Prostate gland (tissue), 2 donors: ENCODE results near the gene TMCC1. TPM values are rescaled to one million over a fixed set of nuclear protein-coding genes. Genes with fewer than 3 reads are reported as not detected.

Source experiments
- DNase-seq: peaks from one replicate; pipeline ENCODE4 v3.0.0-alpha.2; 2019; ENCODE audit warnings: low spot score
- H3K27ac ChIP-seq, 2 donors: fragments of 200-600 bp; sonication (generic); 2 replicates each; pipeline ENCODE4 v1.5.1; 2017 to 2019
- H3K27me3 ChIP-seq: fragments of 200-600 bp; sonication (generic); replicated peaks from 2 replicates; pipeline ENCODE4 v1.5.1; 2019; ENCODE audit not compliant: insufficient read depth
- H3K36me3 ChIP-seq, 2 donors: fragments of 200-600 bp; sonication (generic); 1 replicate in 1 of 2; 2 replicates in 1 of 2; pipeline versions ENCODE4 v1.5.1 to v1.8.1; 2017 to 2019
- H3K4me1 ChIP-seq: fragments of 200-600 bp; sonication (generic); replicated peaks from 2 replicates; pipeline ENCODE4 v1.5.1; 2019
- H3K4me3 ChIP-seq, 2 donors: fragments of 200-600 bp; sonication (generic); 2 replicates each; pipeline ENCODE4 v1.5.1; 2017 to 2019
- H3K9me3 ChIP-seq: fragments of 200-600 bp; sonication (generic); 2 replicates; pipeline ENCODE4 v1.5.1; 2017
- POLR2A ChIP-seq: fragments of 450-650 bp; IDR thresholded peaks from one replicate; pipeline ENCODE4 v1.6.1; 2016; ENCODE audit warnings: antibody characterized with exemption, mild to moderate bottlenecking
- POLR2AphosphoS5 ChIP-seq: sonication (generic); formaldehyde crosslinking; IDR thresholded peaks from one replicate; pipeline ENCODE4 v1.6.1; 2017; ENCODE audit warnings: antibody characterized with exemption
- WGBS: methylation state at CpG from one replicate; pipeline ENCODE4 v1.1.5; 2018; 5-methylcytosine and 5-hydroxymethylcytosine counted together
- intact Hi-C: fragments of 100-400 bp; cut with DNase I; formaldehyde crosslinking; loops from one replicate; pipeline ENCODE4 v1.14.2; 2022
- total RNA-seq, 2 donors: library from RNA; depleted of rRNA; stranded (reverse); fragments of >200 nt; gene quantifications; one replicate each; pipeline ENCODE4 v1.1.0, GENCODE V29; 2016
- TF ChIP-seq, protein P1 (sequence below), 4 experiments: fragments of 200-600 bp in 2 of 4; fragments of 450-650 bp in 2 of 4; sonication (generic) in 2 of 4; IDR thresholded peaks; 1 replicate in 3 of 4; 2 replicates in 1 of 4; pipeline ENCODE4 v1.5.1; 2016 to 2019; ENCODE audit warnings: antibody characterized with exemption in 4 of 4, mild to moderate bottlenecking in 2 of 4, moderate library complexity in 2 of 4

Gene TMCC1
- total RNA-seq, 2 donors from 2014 or later: 27.6 to 43.9 TPM

DNA sequence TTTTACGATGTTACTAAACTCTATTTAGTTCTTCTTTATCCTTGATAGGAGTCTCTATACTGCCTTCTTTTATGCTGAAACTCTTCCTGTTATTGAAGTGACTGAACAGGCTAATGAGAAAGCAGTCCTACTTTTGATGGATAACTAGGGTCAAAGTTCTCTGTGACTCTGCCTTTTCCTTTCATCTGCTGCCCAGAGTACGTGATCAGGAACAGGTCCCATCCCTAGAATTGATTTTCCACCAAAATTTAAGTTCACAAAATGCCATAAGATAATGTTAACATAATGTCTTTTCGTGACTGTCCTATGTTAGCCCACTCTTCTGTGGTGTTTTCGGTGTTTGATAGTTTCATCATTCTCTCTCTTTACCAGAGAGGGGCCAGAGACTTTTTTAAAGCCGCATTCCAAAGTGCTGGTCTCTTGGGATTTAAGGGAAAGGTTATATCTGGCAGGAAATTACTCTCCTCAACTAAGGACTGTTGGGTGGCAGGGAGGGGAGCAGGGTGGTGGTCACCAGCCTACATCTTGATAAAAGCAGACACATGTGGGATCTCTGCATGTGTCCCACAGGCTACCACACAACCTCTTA is 236.8 kb downstream of the TMCC1 start:
- Histone ChIP-seq H3K27ac (no peak overlapping the region), H3K36me3 (no peaks in the 10 kb centered on the region), H3K27me3 (no peaks in the 10 kb centered on the region), H3K4me3 (no peak overlapping the region), H3K4me1 (no peaks in the 10 kb centered on the region), H3K9me3 (no peaks in the 10 kb centered on the region)
- WGBS: 90% methylated on average over 5 of the region's 5 CpGs
- DNase-seq: no peak
- no peak for TF ChIP-seq POLR2AphosphoS5
- TF ChIP-seq, protein P1, sequence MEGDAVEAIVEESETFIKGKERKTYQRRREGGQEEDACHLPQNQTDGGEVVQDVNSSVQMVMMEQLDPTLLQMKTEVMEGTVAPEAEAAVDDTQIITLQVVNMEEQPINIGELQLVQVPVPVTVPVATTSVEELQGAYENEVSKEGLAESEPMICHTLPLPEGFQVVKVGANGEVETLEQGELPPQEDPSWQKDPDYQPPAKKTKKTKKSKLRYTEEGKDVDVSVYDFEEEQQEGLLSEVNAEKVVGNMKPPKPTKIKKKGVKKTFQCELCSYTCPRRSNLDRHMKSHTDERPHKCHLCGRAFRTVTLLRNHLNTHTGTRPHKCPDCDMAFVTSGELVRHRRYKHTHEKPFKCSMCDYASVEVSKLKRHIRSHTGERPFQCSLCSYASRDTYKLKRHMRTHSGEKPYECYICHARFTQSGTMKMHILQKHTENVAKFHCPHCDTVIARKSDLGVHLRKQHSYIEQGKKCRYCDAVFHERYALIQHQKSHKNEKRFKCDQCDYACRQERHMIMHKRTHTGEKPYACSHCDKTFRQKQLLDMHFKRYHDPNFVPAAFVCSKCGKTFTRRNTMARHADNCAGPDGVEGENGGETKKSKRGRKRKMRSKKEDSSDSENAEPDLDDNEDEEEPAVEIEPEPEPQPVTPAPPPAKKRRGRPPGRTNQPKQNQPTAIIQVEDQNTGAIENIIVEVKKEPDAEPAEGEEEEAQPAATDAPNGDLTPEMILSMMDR (IDR thresholded peaks at IDR 0.05): no peak
- intact Hi-C loops: loop anchor here (1.0 kb wide), 1 partner anchor 34 kb away; no protein-coding TSS in a partner anchor

DNA sequence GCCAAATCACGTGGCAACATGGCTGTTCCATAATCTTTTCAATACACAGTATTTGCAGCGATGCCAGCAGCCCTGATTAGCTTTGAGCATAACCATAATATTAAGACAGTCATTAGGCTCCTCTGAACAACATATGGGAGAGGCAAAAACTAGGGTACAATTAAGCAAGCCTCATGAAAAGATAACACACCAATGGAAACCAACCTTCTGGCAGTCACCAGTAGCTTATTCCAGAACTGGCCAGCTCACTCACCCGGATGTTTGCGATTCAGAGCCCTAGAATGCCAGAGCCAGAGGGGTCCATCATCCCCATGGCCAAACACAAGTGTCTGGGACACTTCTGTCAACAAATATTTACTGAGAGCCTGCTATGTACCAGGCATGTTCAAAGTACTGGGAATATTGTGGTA is 238.2 kb downstream of the TMCC1 start:
- Histone ChIP-seq H3K4me1 (no peaks in the 10 kb centered on the region), H3K27me3 (no peaks in the 10 kb centered on the region), H3K27ac (no peak overlapping the region), H3K4me3 (no peak overlapping the region), H3K9me3 (no peaks in the 10 kb centered on the region), H3K36me3 (no peaks in the 10 kb centered on the region)
- no peak for TF ChIP-seq POLR2AphosphoS5
- TF ChIP-seq POLR2A: no peak
- TF ChIP-seq, protein P1 (IDR thresholded peaks at IDR 0.05): no peak
- intact Hi-C loops: no loop called here
- WGBS: 95% methylated on average over 4 of the region's 4 CpGs
- DNase-seq: no peak

DNA sequence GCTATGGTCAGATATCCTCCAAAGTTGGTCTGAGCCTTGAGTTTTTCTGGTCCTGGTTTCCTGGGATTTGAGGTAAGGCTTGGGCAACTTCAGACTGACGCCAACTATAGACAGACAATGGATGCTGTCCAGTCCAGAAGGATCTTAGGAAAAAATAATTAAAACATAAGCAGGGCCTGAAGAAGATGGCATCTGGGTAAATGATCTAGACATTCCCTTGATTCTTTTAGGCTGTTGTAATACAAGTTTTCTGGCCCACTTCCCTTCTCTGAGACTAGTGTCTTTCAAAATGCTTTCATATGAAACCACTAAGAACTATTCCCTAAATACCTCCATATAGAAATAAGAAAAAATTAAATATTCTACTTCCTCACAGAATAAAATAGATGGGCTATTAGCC is 239.4 kb downstream of the TMCC1 start:
- Histone ChIP-seq H3K4me3 (no peak overlapping the region), H3K27me3 (no peaks in the 10 kb centered on the region), H3K27ac (no peak overlapping the region), H3K4me1 (no peaks in the 10 kb centered on the region), H3K9me3 (no peaks in the 10 kb centered on the region), H3K36me3 (no peaks in the 10 kb centered on the region)
- intact Hi-C loops: loop anchor here (5.0 kb wide), 1 partner anchor 278 kb away; no protein-coding TSS in a partner anchor
- DNase-seq: no peak
- 98% methylated on average over 1 of the region's 1 CpG for WGBS
- TF ChIP-seq POLR2AphosphoS5 (no peak), POLR2A (no peak)
- TF ChIP-seq, protein P1 (IDR thresholded peaks at IDR 0.05): no peak

DNA sequence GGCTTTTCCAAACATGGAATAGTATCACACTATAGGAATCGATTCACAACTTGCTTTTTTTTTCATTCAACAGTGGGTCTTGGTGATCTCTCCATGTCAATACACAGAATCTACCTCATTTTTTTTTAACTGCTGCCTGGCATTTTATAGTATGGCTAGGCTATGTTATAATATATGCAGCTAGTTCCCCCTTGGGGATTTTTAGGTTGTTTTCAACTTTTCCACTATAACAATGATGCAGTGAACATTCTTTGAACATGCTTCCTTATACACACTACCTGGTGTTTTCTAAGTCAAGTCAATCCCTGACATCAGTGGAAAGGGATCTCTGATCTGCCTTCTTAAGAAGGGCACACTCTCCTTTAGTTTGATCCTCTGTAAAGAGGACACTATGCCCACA is 240.5 kb downstream of the TMCC1 start:
- TF ChIP-seq POLR2AphosphoS5 (no peak), POLR2A (no peak)
- TF ChIP-seq, protein P1 (IDR thresholded peaks at IDR 0.05): no peak
- no peaks in the 10 kb centered on the region for H3K9me3 ChIP-seq
- no peaks in the 10 kb centered on the region for H3K36me3 ChIP-seq
- intact Hi-C loops: loop anchor here (5.0 kb wide), 1 partner anchor 279 kb away; no protein-coding TSS in a partner anchor
- no peaks in the 10 kb centered on the region for H3K4me1 ChIP-seq
- no peak overlapping the region for H3K4me3 ChIP-seq
- H3K27me3 ChIP-seq: no peaks in the 10 kb centered on the region
- WGBS: 48% methylated on average over 1 of the region's 1 CpG
- H3K27ac ChIP-seq: no peak overlapping the region
- no peak for DNase-seq
